Stimulated activated CD4-positive, alpha-beta T cell treated with anti-CD3 and anti-CD28 coated beads, Interleukin-2, amount 100 ng/mL, for 24 hours (primary cell): Measurements from ENCODE around the gene KLHL11.

Experiments used
- DNase-seq, 2 donors: peaks; one replicate each; pipeline ENCODE4 v3.0.0-alpha.2; 2020

The KLHL11 gene, protein sequence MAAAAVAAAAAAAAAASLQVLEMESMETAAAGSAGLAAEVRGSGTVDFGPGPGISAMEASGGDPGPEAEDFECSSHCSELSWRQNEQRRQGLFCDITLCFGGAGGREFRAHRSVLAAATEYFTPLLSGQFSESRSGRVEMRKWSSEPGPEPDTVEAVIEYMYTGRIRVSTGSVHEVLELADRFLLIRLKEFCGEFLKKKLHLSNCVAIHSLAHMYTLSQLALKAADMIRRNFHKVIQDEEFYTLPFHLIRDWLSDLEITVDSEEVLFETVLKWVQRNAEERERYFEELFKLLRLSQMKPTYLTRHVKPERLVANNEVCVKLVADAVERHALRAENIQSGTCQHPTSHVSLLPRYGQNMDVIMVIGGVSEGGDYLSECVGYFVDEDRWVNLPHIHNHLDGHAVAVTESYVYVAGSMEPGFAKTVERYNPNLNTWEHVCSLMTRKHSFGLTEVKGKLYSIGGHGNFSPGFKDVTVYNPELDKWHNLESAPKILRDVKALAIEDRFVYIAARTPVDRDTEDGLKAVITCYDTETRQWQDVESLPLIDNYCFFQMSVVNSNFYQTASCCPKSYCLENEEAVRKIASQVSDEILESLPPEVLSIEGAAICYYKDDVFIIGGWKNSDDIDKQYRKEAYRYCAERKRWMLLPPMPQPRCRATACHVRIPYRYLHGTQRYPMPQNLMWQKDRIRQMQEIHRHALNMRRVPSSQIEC

DNA sequence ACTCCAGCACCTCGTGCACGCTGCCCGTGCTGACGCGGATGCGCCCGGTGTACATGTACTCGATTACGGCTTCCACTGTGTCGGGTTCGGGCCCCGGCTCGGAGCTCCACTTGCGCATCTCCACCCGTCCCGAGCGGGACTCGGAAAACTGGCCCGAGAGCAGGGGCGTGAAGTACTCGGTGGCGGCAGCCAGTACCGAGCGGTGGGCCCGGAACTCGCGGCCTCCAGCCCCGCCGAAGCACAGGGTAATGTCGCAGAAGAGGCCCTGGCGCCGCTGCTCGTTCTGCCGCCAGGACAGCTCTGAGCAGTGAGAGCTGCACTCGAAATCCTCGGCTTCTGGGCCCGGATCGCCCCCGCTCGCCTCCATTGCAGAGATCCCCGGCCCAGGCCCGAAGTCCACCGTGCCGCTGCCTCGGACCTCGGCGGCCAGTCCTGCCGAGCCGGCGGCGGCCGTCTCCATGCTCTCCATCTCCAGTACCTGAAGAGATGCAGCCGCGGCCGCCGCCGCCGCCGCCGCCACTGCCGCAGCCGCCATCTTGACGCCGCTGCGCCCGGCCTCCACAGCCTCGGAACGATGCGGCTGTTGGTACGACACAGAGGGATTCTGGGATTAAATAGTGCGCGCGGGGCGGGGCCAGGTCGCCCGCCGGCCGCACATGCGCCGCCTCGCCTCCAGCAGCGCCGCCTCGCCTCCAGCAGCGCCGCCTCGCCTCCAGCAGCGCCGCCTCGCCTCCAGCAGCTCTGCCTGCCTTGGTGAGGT is at the start of gene KLHL11:
KLHL11 (minus strand) TSS at position 588 of the 760 bp plus-strand sequence; CDS start at position 535, 53 bp downstream.
- DNase-seq = peak; percentile 89 to 91

DNA sequence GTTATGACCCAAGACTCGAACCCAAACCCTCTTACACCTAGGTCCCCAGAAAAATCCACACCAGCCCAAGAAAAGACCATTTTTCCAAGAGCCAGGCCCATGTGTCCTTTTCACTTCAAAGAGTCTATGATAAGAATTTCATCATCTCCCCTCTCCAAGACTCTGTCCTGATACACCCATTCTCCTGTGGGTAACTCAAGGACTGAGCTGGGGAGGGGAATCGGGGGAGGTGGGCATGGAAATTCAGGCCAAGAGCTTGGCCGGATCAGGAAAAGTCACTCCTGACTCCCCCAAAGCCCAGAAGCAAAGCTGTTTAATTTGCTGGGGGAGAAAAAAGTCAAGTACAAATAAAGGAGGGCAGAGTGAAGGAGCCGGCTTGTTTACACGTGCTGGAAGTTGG is 49.8 kb upstream of the KLHL11 start:
- no peak for DNase-seq

DNA sequence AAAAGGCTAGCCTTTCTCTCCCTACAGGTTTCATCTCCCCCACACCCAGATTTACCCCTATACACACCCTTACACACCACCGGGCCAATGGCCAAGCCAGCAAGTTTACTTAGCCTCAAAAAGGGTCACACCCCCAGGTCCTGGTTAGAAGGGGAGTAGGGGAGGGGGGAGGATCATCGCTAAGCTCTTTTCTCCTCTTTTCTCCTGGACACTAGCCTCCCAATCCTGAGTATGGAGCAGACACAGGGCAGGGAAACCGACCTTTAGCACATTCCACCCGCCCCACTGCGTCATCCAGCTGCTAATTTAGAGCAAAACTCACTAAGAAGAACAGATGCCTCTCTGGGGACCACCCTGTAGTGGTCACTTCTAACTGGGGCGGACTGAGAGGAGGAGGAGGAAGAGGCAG is 49.1 kb upstream of the KLHL11 start:
- no peak for DNase-seq

DNA sequence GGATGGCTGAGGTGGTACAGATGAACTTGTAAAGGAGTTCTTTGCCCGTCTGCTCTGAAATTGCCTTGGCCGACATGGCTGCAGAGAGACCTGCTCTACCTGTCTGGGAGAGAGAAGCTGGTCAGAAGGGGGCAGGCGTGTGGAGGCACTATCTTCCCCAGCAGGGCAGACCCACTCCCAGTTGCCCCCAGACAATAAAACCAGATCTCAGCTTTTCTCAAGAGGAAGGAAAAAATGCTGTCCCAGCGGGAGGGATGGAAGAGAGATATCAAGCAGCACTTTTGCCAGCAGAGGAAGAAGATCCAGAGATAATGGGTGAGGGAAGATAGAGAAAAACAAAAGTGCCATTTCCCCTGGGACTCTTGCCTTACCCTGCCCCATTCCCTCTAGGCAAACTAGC is 48.6 kb upstream of the KLHL11 start:
- DNase-seq = no peak

DNA sequence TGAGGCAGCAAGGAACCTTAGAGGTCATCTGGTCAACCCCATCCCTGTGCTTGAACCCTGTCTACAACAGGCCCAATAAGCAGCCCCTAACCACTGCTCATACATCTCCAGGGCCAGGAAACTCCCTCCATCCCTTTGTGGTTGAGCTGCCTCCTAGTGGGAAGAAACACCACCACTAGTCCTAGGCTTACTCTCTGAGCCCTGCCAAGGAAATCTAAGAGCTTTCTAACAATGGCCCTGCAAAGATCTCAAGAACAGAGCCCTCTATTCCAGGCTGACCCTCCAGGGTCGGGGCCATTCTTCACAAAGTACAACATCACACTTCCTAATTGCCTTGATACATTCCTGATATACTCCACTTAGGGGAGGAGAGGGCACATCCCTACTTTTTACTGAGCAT is 47.7 kb upstream of the KLHL11 start:
- DNase-seq = no peak

DNA sequence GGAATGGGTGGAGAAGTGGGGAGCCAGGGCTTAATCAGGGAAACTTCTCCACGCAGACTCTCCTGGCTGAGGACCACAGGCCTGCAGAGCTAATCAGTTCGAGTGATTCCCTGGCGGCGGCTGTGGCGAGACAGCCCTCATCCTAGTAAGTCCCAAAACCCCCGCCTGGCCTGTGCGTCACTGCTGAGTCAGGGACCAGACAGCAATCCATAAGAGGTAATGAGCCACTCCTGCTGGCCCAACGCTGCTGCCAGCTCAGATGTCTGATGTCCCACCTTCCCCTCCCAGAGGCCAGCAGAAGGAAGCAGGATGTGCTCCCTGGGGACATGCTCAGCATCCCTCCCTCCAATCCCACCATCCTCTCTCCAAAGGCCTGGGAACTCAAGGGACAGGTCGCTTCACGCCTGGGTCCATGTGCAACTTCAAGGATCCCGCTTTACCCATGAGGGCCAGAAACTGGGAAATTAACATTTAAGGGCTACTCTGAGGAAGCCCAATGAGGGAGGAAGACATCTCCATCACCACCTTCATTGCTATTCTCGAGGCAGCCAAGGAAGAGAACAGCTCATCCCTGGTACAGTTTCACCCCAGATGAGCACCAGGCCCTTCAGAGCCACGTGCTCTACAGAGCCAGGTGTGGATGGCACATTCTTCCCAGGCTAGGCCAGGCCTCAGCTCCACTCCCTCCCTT is 45.6 kb upstream of the KLHL11 start:
- DNase-seq = no peak

DNA sequence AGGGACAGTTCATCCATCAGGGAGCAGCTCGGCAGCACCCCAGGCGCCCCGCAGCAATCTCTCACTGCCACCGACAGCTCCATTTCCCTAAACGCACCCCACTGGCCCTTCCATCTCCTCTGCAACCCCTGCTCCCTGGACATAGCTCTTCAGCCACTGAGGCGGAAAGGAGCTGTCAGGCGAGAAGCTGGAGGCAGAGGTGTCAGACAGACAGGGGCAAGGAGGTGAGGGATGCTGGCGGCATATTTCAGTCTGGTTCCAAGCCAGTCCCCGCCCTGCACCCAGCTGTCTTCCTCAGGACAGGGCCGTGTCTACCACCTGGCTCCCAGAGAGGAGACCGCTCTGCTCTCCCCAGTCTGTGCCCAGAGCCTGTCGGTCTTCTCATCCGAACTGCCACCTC is 43.9 kb upstream of the KLHL11 start:
- DNase-seq = no peak

DNA sequence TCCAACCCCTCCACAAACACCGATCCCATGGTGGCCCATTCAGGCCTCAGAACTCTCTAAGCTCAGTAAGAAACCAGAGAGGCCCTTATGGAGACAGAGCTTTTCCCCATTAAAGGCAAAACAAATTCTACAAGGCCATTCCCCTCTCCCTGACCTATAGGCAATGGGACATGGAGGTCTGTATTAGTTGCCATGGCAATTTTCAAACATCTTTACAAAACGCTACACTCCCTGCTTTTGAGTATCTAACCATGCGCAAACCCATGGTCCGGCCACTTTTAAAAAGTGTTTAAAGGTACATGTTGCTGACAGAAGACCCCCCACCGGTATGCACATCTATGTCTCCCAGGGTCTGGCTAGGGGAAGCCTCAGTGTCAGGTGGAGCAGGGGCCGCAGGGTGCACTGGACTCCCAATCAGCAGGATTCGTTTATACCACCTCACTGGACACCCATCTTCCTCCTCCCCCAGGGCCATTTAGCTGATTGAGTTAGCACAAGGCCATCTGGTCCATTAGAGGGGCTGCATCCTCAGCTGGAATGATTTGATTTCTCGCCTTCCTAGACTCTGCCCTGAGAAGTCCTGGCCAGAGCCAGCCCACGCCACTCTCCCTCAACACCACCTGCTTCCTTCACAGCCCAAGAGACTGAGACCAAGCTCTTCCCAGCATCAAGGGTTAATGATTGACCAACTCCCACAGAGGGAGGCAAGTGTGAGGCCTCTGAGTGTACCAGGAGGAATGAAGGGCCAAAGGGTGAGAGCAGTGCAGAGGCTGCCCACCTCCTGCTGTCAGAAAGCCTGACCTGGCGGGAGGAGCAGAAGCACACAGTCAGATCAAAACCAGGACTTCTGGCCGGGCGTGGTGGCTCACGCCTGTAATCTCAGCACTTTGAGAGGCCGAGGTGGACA is 42.7 kb upstream of the KLHL11 start:
- no peak for DNase-seq

DNA sequence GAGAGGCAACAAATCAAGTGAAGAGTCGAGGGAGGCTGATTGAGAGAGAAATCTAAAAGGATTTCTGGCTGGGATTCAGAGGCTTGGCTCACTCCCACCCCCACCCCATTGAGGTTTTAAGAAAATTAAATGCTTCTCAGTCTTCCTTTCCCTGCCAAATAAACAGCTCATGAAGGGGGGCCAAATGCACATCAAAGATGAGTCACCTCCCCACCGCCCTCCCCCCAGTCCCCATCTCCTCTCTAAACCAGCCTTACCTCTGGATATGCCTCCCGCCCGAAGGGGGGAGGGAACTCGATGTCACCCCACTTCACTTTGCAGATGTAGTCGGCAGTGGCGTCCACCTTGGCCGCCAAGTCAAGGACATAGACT is 41.9 kb upstream of the KLHL11 start:
- DNase-seq = no peak

DNA sequence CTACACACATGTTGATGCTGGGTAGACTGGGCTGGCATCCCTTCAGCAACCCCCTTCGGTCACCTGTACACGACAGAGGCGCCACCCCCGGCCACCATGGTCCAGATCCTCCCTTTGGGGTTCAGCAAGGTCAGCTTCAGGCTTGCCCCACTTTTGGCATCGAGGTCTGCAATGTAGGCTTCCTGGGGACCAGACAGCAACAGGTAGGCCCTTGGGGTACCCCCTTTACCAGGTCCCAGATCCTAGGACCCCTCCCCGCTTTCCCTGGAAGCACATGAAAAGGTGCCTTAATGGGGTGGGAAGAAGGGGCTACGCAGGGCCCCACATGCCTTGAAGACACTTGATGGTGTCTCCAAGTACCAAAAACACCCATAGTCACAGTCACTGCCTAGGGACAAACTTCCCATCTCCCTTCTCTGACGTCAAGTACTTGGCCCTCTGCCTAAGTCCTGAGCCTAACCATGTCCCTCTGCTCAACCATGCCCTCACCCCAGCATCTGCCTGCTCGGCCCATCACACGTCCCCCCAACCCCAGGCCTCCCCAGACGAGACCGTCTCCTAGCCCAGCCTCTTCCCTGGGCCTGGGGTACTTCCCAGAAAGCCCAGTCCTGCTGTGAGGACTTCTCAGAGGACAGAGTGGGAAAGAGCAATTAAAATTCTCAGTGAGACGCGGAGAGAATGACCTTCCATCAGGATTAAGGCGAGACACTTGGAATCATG is 41.4 kb upstream of the KLHL11 start:
- no peak for DNase-seq

DNA sequence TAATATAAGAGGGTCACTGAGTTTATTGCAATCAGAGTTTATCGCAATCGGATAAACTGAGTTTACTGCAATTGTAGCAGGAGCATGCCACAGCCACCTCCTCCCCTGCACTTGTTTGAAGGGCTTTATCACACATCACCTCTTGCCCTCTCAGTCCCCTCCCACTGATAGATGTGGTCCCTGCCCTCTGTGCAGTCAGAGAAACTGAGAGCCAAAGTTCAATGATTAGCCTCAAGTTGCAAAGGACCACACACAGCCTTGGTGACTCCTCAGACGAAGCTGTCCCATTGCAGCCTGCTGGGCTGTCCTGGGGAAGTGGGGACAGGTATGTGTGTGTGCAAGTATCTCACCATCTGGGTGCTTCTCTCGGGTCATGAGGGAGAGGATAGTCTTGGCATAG is 39.9 kb upstream of the KLHL11 start:
- no peak for DNase-seq

DNA sequence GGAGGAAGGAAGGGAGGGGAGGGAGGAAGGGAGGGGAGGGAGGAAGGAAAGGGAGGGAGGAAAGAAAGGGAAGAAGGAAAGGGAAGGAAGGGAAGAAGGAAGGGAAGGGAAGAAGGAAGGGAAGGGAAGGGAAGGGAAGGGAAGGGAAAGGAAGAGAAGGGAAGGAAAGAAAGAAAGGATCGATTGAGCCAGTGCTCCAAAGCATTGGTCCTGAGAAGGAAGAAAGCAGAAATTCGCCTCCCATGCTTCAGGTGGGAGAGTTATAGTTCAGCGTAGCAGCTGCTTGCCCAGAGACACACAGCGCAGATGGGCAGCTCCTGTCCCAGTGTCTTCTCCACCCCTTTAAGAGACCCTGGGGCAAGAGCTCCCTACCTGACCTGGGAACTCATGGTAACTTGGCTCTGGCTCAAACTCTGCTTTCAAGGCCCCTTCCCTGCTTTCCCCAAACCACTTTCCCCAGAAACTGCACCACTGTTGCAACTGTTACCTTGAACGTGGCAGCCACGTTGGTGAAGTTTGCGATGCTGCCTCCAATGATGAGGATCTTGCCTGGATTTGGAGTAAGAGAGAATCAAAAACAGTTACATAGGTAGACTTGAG is 39.1 kb upstream of the KLHL11 start:
- no peak for DNase-seq

DNA sequence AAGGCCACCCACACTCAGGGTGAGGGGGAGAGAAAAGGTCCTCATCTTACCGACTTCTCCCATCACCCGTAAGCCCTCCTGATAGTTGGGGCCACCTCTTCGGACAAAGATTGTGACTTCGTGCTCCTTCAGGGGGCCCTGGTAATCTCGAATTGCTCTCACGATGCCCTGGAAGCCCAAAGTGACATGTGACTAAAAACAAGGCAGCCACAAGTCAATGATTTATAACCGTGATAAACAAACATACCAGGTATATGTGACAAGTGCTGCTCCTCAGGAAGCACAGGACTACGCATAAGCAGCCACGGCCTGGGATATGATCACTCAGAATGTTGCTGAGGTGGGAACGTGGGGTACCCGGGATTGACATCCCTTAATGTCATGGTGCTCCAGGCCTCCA is 36.4 kb upstream of the KLHL11 start:
- no peak for DNase-seq

DNA sequence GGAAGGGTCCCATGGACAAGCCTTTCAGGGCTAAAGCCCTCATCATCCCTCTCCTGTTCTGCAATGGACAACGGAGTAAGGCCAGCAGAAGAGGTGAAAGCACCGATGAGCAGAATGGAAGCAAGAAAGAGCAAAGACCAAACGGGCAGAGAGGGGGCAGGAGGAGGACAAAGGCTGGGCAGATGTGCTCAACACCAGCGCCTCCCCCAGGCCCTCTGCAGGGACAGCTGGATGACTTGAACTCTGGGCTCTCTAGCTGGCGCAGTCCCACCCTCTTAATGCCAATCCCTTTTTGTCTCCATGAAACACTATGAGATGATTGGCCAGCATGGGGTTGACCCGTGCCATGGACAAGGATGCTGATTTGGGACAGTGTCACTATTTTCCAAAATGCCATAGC is 31.5 kb upstream of the KLHL11 start:
- DNase-seq = no peak

DNA sequence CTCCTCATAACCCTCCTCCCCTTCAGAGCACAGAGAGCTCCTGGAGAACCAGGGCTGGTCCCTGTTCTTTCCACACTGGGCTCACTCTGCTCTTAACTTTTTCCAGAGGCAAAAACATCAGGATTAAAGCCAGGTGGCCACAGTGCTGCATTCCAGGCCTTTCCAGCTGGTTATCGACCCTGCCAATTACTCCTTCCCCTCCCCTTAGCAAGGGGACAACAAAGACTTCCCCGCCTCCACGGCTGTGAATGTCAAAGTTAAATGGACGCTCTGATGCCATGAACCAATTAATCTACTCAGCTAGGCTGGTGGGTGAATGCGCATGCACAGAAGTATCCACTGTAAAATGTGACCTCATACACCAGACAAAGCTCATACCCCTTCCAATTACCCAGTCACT is 30.4 kb upstream of the KLHL11 start:
- DNase-seq = no peak

DNA sequence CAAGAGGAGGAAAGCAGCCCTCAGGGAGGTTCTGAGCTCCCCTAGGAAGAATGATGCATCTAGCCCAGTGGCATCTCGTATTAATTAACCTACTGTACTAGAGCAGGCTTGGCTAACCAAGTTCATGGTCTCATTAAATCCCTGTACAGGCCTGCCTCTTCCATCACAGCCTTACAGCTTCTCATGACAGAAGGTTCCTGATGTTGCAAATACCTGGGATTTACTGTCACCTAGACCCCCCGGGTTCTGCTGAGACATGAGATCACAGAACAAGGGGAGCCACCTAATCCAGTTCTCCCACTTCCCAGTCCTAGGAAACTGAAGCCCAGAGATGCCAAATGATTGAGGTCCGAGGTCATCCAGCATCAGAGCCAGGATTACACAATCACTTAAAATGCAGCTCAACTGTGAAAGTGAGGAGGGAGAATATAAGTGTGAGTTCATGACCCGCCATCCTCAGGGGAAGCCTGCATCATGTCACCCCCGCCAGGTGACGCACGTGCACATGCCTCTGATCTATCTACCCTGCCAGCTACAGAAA is 29.6 kb upstream of the KLHL11 start:
- no peak for DNase-seq

DNA sequence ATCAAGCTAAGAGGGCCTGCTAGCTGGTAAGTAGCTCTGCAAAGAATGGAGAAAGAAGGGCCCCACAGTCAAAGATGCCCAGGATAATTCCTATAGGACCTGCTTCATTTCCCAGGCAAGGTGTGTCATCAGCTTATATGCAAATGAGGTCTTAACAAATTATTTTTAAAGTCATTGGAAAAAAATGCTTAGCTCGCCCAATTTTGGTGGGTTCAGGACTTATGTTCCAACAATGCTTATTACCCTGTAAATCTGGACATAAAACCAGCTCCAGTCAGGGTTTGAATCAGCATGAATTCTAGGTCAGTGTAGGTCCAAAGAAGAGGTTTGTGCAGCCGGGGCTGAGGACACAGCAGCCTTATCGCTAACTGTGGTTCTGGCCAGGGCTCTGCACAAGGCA is 28.2 kb upstream of the KLHL11 start:
- no peak for DNase-seq

DNA sequence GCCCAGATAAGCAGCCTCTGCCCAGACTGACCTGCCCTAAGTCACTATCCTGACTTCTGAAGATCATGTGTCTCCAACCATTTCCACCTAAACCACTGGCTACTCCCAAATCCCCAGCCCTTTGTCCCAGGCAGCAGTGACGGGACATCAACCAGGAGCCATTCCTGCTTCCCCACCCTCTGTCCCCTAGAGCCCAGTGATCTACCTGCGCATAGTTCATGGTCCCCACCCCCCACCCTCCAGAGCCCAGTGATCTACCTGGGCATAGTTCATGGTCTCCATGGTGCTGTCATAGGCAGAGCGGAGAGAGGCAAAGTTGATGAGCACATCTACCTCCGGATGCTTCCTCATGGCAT is 26.8 kb upstream of the KLHL11 start:
- no peak for DNase-seq

DNA sequence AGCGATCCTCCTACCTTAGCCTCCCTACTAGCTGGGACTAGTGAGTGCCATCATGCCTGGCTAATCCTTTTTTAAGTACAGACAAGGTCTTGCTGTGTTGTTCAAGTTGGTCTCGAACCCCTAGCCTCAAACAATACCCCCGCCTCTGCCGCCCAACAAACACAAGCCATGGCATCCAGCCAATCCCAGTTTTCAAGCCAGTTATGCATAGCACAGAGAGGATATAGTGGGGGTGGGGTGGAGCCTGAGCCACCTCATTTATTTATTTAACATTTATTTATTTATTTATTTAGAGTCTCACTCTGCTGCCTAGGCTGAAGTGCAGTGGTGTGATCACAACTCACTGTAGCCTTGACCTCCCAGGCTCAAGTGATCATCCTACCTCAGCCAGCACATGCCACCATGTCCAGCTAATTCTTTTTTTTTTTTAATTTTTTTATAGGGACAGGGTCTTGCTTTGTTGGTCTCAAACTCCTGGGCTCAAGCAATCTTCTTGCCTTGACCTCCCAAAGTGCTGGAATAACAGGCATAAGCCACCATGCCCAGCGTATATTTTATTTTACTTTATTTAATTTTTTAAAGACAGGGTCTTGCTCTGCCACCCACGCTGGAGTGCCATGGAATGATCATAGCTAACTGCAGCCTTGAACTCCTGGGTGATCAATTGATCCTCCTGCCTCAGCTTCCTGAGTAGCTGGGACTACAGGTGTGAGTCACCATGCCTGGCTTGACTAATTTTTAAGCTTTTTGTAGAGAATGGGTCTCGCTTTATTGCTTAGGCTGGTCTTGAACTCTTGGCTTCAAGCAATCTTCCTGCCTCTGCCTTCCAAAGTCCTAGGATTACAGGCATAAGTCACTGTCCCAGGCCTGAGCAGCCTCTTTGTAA is 26.2 kb upstream of the KLHL11 start:
- DNase-seq = no peak
